Activated naive CD4-positive, alpha-beta T cell treated with anti-CD3 and anti-CD28 coated beads, Interleukin-2, amount 50 U/mL, for 24 hours (primary cell): ENCODE measurements around the gene CEMIP.

Experiments
- H3K27ac Mint-ChIP-seq: one replicate; pipeline ENCODE4 v1.8.0; 2021; ENCODE audit warnings: mild to moderate bottlenecking, mixed read lengths
- H3K27me3 Mint-ChIP-seq: one replicate; pipeline ENCODE4 v1.8.0; 2021; ENCODE audit warnings: mixed read lengths
- H3K36me3 Mint-ChIP-seq: one replicate; pipeline ENCODE4 v1.8.0; 2021; ENCODE audit warnings: mixed read lengths
- H3K4me1 Mint-ChIP-seq: one replicate; pipeline ENCODE4 v1.8.0; 2021; ENCODE audit warnings: mixed read lengths
- H3K4me3 Mint-ChIP-seq: one replicate; pipeline ENCODE4 v1.8.0; 2021; ENCODE audit warnings: mild to moderate bottlenecking, mixed read lengths
- H3K9me3 Mint-ChIP-seq: one replicate; pipeline ENCODE4 v1.8.0; 2021; ENCODE audit warnings: mixed read lengths

The CEMIP gene

DNA sequence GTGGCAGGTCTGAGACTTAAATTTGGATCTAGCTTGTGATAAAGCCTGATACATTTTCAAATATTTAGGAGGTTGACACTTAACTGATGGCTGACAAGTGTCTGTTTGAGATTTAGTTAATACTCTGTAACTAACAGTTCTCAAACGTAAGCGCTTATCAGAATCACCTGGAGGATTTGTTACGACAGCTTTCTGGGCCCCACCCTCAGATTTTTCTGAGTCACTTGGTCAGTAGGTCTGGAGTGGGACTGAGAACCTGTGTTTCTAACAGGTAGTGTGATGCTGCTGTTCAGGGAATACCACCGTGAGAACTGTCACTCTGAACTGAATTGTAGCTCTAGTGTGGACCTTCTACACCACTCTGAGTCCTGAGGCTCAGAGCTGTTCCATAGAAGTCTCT, 85.5 kb downstream of the CEMIP start:
- Mint-ChIP-seq H3K36me3 (no peaks in the 10 kb centered on the region), H3K27me3 (no peaks in the 10 kb centered on the region), H3K4me1 (no peaks in the 10 kb centered on the region), H3K9me3 (no peaks in the 10 kb centered on the region), H3K4me3 (no peak overlapping the region), H3K27ac (no peak overlapping the region)

GRCh38 chr15:80866936-80867335, 87.8 kb downstream of the CEMIP start:
- Mint-ChIP-seq H3K4me1 (no peaks in the 10 kb centered on the region), H3K27ac (no peak overlapping the region), H3K27me3 (no peaks in the 10 kb centered on the region), H3K4me3 (no peak overlapping the region), H3K36me3 (no peaks in the 10 kb centered on the region), H3K9me3 (no peaks in the 10 kb centered on the region)

DNA sequence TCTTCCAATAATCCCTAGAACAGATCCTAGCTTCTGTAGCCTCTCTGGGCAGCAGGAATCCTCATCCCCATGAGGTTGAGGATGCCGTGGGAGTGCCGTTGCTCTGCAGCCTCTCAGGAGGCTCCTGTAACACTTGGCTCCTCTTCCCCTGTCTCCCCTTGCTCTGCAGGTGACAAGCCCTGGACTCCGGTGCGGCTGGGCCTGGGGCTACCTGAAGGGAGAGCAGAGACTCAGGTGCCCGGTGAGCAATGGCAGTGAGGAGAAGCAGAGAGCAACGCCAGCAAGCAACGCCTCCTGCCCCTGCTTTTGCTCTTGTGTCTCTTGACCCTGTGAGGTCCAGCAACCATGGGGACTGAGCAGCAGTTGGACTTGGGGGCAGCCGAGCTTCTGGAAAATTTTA, 91.2 kb downstream of the CEMIP start:
- Mint-ChIP-seq H3K27me3 (no peaks in the 10 kb centered on the region), H3K27ac (no peak overlapping the region), H3K4me1 (no peaks in the 10 kb centered on the region), H3K36me3 (no peaks in the 10 kb centered on the region), H3K9me3 (no peaks in the 10 kb centered on the region), H3K4me3 (no peak overlapping the region)

GRCh38 chr15:80870893-80871292, 91.7 kb downstream of the CEMIP start:
- no peaks in the 10 kb centered on the region for H3K9me3 Mint-ChIP-seq
- no peak overlapping the region for H3K4me3 Mint-ChIP-seq
- H3K4me1 Mint-ChIP-seq = no peaks in the 10 kb centered on the region
- H3K27ac Mint-ChIP-seq = no peak overlapping the region
- H3K27me3 Mint-ChIP-seq = no peaks in the 10 kb centered on the region
- no peaks in the 10 kb centered on the region for H3K36me3 Mint-ChIP-seq

- Mint-ChIP-seq H3K4me1 (no peaks in the 10 kb centered on the region), H3K27ac (no peak overlapping the region)
Observed at GRCh38 chr15:80871858-80872257, 92.7 kb downstream of the CEMIP start.

GRCh38 chr15:80873366-80873952, 94.3 kb downstream of the CEMIP start:
- Mint-ChIP-seq H3K4me3 (no peak overlapping the region), H3K9me3 (no peaks in the 10 kb centered on the region), H3K36me3 (no peaks in the 10 kb centered on the region), H3K27me3 (peaks cover 7% of the 10 kb centered on the region), H3K27ac (no peak overlapping the region), H3K4me1 (no peaks in the 10 kb centered on the region)

More at GRCh38 chr15:80871858-80872257, 92.7 kb downstream of the CEMIP start:
- Mint-ChIP-seq H3K4me3 (no peak overlapping the region), H3K9me3 (no peaks in the 10 kb centered on the region), H3K36me3 (no peaks in the 10 kb centered on the region), H3K27me3 (peaks cover 2% of the 10 kb centered on the region)

DNA sequence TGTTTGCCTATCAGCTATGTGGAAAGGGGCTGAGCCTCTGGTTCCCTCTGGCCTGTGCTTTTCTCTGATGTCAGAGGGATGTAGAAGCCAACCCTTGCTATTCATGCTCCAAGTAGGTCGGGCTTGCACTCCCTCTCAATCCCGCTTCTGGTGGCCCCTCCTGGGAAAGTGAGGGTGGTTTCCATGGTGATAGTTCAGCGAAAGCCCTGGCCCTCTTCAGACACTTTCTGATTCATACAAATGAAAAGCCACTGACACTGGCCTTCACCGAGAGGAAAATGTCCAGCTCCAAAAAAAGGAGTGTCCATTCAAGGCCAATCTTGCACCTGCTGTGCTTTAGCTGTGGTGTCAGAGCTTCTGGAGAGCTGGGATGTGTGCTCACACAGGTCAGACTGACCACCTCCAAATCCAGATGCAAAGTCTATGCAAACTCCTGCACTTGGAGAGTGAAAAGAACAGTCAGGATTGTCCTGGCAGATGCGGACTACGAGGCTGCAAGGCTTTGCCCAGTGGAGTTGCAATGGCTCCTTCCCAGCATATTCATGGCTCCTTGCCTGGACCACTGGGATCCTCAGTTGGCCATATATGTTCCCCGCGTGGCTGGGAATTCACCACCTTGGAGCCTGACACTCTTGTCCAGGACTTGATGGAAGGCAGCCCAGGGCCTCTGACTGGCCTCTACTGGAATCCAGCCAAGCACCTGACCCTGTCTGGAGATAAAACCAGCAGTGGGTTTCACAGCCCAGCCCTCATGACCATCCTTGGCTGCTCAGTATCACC, 96.6 kb downstream of the CEMIP start:
- Mint-ChIP-seq H3K9me3 (no peaks in the 10 kb centered on the region), H3K36me3 (no peaks in the 10 kb centered on the region), H3K27me3 (peaks cover 7% of the 10 kb centered on the region), H3K27ac (no peak overlapping the region), H3K4me1 (no peaks in the 10 kb centered on the region), H3K4me3 (no peak overlapping the region)

DNA sequence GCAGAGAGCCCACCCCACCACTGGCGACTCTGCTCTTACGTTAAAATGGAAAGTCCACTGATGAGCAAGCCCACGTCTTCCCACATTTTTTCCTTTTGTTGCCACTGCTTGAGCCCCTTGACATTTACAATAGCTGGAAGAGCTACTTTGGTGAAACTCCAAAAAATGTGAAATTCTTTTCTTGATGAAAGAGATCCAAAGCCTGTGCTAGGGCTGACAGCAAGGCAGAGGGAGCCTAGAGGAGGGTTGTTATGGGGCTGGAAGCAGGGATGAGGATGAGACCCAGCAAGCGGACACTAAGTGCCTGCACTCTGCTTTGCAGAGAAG, 97.1 kb downstream of the CEMIP start:
- Mint-ChIP-seq H3K4me1 (no peaks in the 10 kb centered on the region), H3K27ac (no peak overlapping the region), H3K36me3 (no peaks in the 10 kb centered on the region), H3K4me3 (no peak overlapping the region), H3K27me3 (peaks cover 7% of the 10 kb centered on the region), H3K9me3 (no peaks in the 10 kb centered on the region)

DNA sequence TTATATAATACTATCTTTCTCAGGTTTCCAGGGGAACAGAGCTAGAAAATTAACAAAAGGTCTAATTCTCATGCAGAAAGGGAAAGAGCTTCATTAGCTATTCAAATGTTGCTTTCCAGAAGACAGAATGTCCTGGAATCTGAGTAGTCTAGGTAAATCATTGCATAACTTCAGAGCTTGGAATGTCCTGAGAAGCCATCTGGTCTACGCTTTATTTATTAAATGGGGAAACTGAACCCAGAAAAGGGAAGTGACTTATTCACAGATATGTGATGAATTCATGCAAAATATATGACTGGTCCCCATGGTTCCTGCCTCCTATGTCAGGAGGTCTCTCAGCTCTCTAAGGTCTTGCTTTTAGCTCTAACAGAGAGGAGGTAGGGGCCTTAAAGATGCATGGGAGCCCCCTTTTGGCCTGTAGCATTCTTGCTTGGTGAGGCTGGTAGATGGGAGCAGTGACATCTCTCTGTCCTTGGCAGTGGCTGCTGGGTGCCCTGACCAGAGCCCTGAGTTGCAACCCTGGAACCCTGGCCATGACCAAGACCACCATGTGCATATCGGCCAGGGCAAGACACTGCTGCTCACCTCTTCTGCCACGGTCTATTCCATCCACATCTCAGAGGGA, 99.2 kb downstream of the CEMIP start:
- Mint-ChIP-seq H3K27me3 (peaks cover 7% of the 10 kb centered on the region), H3K4me1 (no peaks in the 10 kb centered on the region), H3K9me3 (no peaks in the 10 kb centered on the region), H3K4me3 (no peak overlapping the region), H3K27ac (no peak overlapping the region), H3K36me3 (no peaks in the 10 kb centered on the region)

DNA sequence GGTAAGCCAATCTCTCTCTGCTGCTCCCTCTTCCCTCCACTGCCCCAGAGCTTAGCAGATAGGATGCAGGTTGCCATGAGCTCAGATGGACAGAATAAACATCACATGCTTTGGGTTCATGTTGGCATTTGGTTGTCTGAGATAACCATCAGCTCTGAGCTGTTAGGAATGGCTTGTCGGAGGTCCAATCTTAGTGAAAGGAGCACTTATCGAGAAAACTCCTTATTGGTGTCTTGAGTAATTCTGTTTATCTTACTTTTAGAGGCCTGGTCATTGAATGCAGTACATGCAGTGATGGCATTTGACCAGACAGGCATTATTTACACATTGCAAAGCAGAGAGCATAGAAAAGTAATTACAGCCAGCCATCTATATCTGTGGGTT, 99.7 kb downstream of the CEMIP start:
- Mint-ChIP-seq H3K4me3 (no peak overlapping the region), H3K9me3 (no peaks in the 10 kb centered on the region), H3K36me3 (no peaks in the 10 kb centered on the region), H3K27me3 (peaks cover 7% of the 10 kb centered on the region), H3K4me1 (no peaks in the 10 kb centered on the region), H3K27ac (no peak overlapping the region)

DNA sequence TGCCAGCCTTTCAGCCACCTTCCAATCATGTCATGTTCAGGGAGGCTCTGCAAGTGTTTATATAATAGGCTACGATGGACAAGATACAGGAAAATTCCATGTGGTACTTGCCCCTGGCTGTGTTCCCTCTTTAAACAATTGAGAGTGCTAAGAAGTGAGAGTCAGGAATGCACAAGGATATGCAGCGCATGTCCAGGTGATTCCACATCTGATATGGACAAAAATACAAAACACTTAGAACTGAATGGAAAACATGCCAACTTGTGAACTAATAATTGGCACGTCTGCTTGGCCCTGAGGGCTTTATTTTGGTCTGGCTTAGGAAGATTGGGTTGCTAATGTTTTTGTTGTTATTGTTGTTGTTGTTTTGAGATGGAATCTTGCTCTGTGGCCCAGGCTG, 100.9 kb downstream of the CEMIP start:
- Mint-ChIP-seq H3K9me3 (no peaks in the 10 kb centered on the region), H3K27me3 (peaks cover 7% of the 10 kb centered on the region), H3K36me3 (no peaks in the 10 kb centered on the region), H3K4me3 (no peak overlapping the region), H3K4me1 (no peaks in the 10 kb centered on the region), H3K27ac (no peak overlapping the region)

DNA sequence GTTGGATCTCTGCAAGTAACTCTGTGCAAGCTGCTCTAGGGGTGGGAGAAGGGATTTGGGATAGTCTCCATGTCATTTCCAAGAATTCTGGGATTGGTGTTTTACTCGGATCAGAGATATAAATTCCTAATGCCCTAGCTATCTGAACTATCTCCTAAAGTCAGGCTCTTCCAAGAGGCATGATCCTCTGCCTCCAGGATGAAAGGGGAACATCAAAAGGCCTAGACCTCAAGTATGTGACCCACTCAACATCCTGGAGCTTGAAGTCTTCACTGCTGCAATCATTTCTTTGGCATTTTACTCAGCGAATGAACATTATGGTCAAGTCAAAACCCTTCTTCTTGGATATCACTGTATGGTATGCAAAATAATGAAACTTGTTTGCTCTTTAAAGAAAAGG, 104.5 kb downstream of the CEMIP start:
- Mint-ChIP-seq H3K36me3 (no peaks in the 10 kb centered on the region), H3K27me3 (no peaks in the 10 kb centered on the region), H3K4me3 (no peak overlapping the region), H3K4me1 (peaks cover 6% of the 10 kb centered on the region), H3K27ac (no peak overlapping the region), H3K9me3 (no peaks in the 10 kb centered on the region)

GRCh38 chr15:80885016-80885579, 105.9 kb downstream of the CEMIP start:
- no peaks in the 10 kb centered on the region for H3K27me3 Mint-ChIP-seq
- H3K4me3 Mint-ChIP-seq = no peak overlapping the region
- no peak overlapping the region for H3K27ac Mint-ChIP-seq
- H3K9me3 Mint-ChIP-seq = no peaks in the 10 kb centered on the region
- H3K4me1 Mint-ChIP-seq = peaks cover 8% of the 10 kb centered on the region
- H3K36me3 Mint-ChIP-seq = no peaks in the 10 kb centered on the region

GRCh38 chr15:80887148-80887547, 108.0 kb downstream of the CEMIP start:
- Mint-ChIP-seq H3K4me1 (peaks cover 8% of the 10 kb centered on the region), H3K27me3 (no peaks in the 10 kb centered on the region), H3K36me3 (no peaks in the 10 kb centered on the region), H3K4me3 (no peak overlapping the region), H3K27ac (no peak overlapping the region), H3K9me3 (no peaks in the 10 kb centered on the region)

DNA sequence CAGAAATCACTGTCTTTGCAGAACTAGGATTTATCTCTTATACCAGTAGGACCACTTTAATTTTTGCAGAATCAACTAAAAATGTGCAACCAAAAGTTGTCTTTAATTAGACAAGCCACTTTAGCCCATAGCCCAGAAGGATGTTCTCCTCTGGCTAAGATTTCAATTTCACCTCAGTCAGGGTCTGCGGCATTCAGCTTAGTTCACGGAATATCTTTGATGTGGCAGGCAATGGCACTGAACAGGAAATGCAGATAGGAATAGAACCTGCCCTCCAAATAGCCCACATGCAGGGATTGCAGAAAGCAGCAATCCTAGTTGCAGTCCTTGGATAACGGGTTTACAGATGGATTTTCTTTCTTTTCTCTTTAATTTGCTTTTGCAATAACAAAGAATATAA, 109.7 kb downstream of the CEMIP start:
- Mint-ChIP-seq H3K4me3 (no peak overlapping the region), H3K9me3 (no peaks in the 10 kb centered on the region), H3K36me3 (no peaks in the 10 kb centered on the region), H3K4me1 (peaks cover 8% of the 10 kb centered on the region), H3K27ac (no peak overlapping the region), H3K27me3 (no peaks in the 10 kb centered on the region)

- no peaks in the 10 kb centered on the region for H3K27me3 Mint-ChIP-seq
- no peak overlapping the region for H3K4me3 Mint-ChIP-seq
Observed at GRCh38 chr15:80890341-80891005, 111.3 kb downstream of the CEMIP start.

More at GRCh38 chr15:80890341-80891005, 111.3 kb downstream of the CEMIP start:
- no peak overlapping the region for H3K27ac Mint-ChIP-seq
- peaks cover 8% of the 10 kb centered on the region for H3K4me1 Mint-ChIP-seq
- H3K9me3 Mint-ChIP-seq = no peaks in the 10 kb centered on the region
- no peaks in the 10 kb centered on the region for H3K36me3 Mint-ChIP-seq
